ENCODE results near the gene ZBTB42. TPM values are rescaled to one million over a fixed set of nuclear protein-coding genes. Genes with fewer than 3 reads are reported as not detected.

Gene ZBTB42
- total RNA-seq, 1 experiment from 2014 or later: 6.1 TPM

DNA sequence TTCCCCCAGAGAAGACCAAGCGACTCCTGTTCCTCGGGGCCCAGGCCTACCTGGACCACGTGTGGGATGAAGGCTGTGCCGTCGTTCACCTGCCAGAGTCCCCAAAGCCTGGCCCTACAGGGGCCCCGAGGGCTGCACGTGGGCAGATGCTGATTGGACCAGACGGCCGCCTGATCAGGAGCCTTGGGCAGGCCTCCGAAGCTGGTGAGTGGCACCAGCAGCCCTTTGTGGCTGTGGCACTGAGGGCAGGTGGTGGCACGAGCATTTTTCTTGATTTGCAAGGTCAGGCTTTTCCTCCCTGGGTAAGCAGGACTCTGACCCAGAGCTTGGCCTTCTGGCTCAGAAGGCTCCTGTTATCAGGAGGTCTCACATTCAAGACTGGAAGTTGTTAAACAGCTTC lies 45.3 kb upstream of the ZBTB42 start:
- WGBS (ENCODE audit: extremely low coverage, insufficient read length, low lambda C conversion rate): no CpG with 5 or more reads among the region's 11 CpGs
- H2BK120ac ChIP-seq (ENCODE audit: low read depth, low read length, poor library complexity, severe bottlenecking): no peak overlapping the region
- H3K27me3 ChIP-seq (ENCODE audit: insufficient read depth, low read length): no peaks in the 10 kb centered on the region
- no peak overlapping the region for H2BK15ac ChIP-seq (ENCODE audit: low read depth, low read length)
- H3K79me1 ChIP-seq (ENCODE audit: insufficient read depth, low read depth, low read length, poor library complexity, severe bottlenecking): peaks cover 3% of the 10 kb centered on the region
- no peak overlapping the region for H3K23ac ChIP-seq (ENCODE audit: insufficient read length, low read depth, low read length)
- no peak overlapping the region for H3K4me2 ChIP-seq (ENCODE audit: insufficient read depth, insufficient read length, low read length)
- peaks cover 12 to 23% of the 10 kb centered on the region in 2 experiments for H3K4me1 Mint-ChIP-seq
- peaks cover 3% of the 10 kb centered on the region; the same call in 1 of the 2 replicates for H3K27me3 Mint-ChIP-seq (ENCODE audit: low read depth)
- no peak overlapping the region for H2BK12ac ChIP-seq (ENCODE audit: insufficient read length, low read depth, low read length)
- H3K14ac ChIP-seq (ENCODE audit: insufficient read depth, low read length): no peak overlapping the region
- H3K4ac ChIP-seq (ENCODE audit: low read depth, low read length): no peak overlapping the region
- DNase-seq: no peak
- no peaks in the 10 kb centered on the region; the same call in 1 of the 2 replicates for H3K4me1 ChIP-seq (ENCODE audit: insufficient read depth, low read length)
- H3K4me3 Mint-ChIP-seq: no peak overlapping the region
- H2BK5ac ChIP-seq (ENCODE audit: insufficient read length, low read length): no peak overlapping the region
- H3K9me3 ChIP-seq (ENCODE audit: control insufficient read depth, low read depth, low read length): no peaks in the 10 kb centered on the region
- H2BK20ac ChIP-seq (ENCODE audit: low read depth, low read length, poor library complexity, severe bottlenecking): no peak overlapping the region
- no peak overlapping the region for H4K91ac ChIP-seq (ENCODE audit: insufficient read length, low read depth, low read length)
- H3K56ac ChIP-seq (ENCODE audit: insufficient read length, low read depth, low read length): no peak overlapping the region
- no peak overlapping the region for H3K27ac ChIP-seq (ENCODE audit: insufficient read length, low read depth, low read length)
- H2AFZ ChIP-seq (ENCODE audit: low read length): no peak overlapping the region
- H4K5ac ChIP-seq (ENCODE audit: insufficient read length, low read depth, low read length): no peak overlapping the region
- no peak overlapping the region for H3T11ph ChIP-seq (ENCODE audit: low read length)
- H3K9me3 Mint-ChIP-seq: peaks cover 6 to 10% of the 10 kb centered on the region in 2 experiments
- no peak overlapping the region for H3K18ac ChIP-seq (ENCODE audit: insufficient read length, low read depth, low read length)
- no peak overlapping the region for H3K9ac ChIP-seq (ENCODE audit: extremely low read depth, insufficient read length, low read length)
- no peak overlapping the region for H3K27ac Mint-ChIP-seq
- peaks cover 16% of the 10 kb centered on the region; the same call in 1 of the 2 replicates for H3K79me2 ChIP-seq (ENCODE audit: insufficient read depth, low read length)
- peaks cover 12% of the 10 kb centered on the region for H3K23me2 ChIP-seq (ENCODE audit: insufficient read length, low read depth, low read length, poor library complexity, severe bottlenecking)
- no peak overlapping the region for H4K8ac ChIP-seq (replicated peaks; ENCODE audit: insufficient read length, low read depth, low read length)
- H3K36me3 Mint-ChIP-seq (ENCODE audit: insufficient read depth in 1 of 3, low read depth in 3 of 3): peaks cover 29 to 63% (median 57%) of the 10 kb centered on the region in 3 experiments; a peak in 6 of 7 replicates
- no peak overlapping the region for H2AK5ac ChIP-seq (ENCODE audit: insufficient read length, low read length)
- TF ChIP-seq, protein P1, sequence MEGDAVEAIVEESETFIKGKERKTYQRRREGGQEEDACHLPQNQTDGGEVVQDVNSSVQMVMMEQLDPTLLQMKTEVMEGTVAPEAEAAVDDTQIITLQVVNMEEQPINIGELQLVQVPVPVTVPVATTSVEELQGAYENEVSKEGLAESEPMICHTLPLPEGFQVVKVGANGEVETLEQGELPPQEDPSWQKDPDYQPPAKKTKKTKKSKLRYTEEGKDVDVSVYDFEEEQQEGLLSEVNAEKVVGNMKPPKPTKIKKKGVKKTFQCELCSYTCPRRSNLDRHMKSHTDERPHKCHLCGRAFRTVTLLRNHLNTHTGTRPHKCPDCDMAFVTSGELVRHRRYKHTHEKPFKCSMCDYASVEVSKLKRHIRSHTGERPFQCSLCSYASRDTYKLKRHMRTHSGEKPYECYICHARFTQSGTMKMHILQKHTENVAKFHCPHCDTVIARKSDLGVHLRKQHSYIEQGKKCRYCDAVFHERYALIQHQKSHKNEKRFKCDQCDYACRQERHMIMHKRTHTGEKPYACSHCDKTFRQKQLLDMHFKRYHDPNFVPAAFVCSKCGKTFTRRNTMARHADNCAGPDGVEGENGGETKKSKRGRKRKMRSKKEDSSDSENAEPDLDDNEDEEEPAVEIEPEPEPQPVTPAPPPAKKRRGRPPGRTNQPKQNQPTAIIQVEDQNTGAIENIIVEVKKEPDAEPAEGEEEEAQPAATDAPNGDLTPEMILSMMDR (conservative IDR thresholded peaks at IDR 0.05): no peak
- H4K20me1 ChIP-seq (ENCODE audit: control insufficient read depth, insufficient read depth, insufficient read length): no peaks in the 10 kb centered on the region
